ENCODE data around the gene HEMGN. TPM values are rescaled to one million over a fixed set of nuclear protein-coding genes. Genes with fewer than 3 reads are reported as not detected.

HEMGN gene
- polyA plus RNA-seq, 3 donors, result 0.18 TPM; not detected in 2

- Mint-ChIP-seq H3K27me3 (ENCODE audit: low read depth in 3 of 3) (peaks cover 0 to 2% (median 2%) of the 10 kb centered on the region in 3 donors), H3K36me3 (no peaks in the 10 kb centered on the region), H3K4me3 (no peak overlapping the region), H3K4me1 (no peaks in the 10 kb centered on the region), H3K27ac (no peak overlapping the region), H3K9me3 (no peaks in the 10 kb centered on the region)
- H3K27ac ChIP-seq (ENCODE audit: low read depth in 1 of 2, low read length in 2 of 2), result no peak overlapping the region
- no CpG with 5 or more reads among the region's 2 CpGs for WGBS (ENCODE audit: insufficient coverage)
- no peaks in the 10 kb centered on the region for H3K36me3 ChIP-seq (replicated peaks in 1 of 2; ENCODE audit: control insufficient read depth in 1 of 2, insufficient read depth in 2 of 2, low read length in 2 of 2)
- TF ChIP-seq CTCF (IDR thresholded peaks at IDR 0.05), result no peak
- no peaks in the 10 kb centered on the region for H3K9me3 ChIP-seq (replicated peaks in 1 of 2; ENCODE audit: control insufficient read depth in 1 of 2, insufficient read depth in 1 of 2, low read length in 2 of 2)
- H3K9ac ChIP-seq (ENCODE audit: insufficient read depth, low read length, poor library complexity, severe bottlenecking), result no peak overlapping the region
- H3K4me1 ChIP-seq (ENCODE audit: control insufficient read depth in 1 of 2, insufficient read depth in 2 of 2, low read length in 2 of 2), result no peaks in the 10 kb centered on the region
- DNase-seq, result no peak
- H2AFZ ChIP-seq (ENCODE audit: insufficient read depth, low read depth, low read length, poor library complexity, severe bottlenecking), result no peak overlapping the region
- intact Hi-C loops (cut with micrococcal nuclease), result no loop called here
- H3K27me3 ChIP-seq (ENCODE audit: control insufficient read depth in 2 of 2, insufficient read depth in 2 of 2, low read length in 2 of 2), result no peaks in the 10 kb centered on the region
- H3K4me2 ChIP-seq (replicated peaks; ENCODE audit: extremely low read depth, low read length, poor library complexity, severe bottlenecking), result no peak overlapping the region
- no peak overlapping the region for H3K4me3 ChIP-seq (replicated peaks in 1 of 3; ENCODE audit: low read depth in 2 of 3, low read length in 3 of 3)
- H4K20me1 ChIP-seq (ENCODE audit: insufficient read depth, low read length), result no peaks in the 10 kb centered on the region
- no peaks in the 10 kb centered on the region for H3K79me2 ChIP-seq (ENCODE audit: insufficient read depth, low read length)
Observed at GRCh38 chr9:97963232-97963631, 25.3 kb upstream of the HEMGN start.

- H3K9ac ChIP-seq (ENCODE audit: insufficient read depth, low read length, poor library complexity, severe bottlenecking), result no peak overlapping the region
- 100% methylated on average over 3 of the region's 5 CpGs for whole genome bisulfite sequencing (ENCODE audit: insufficient coverage)
Observed at GRCh38 chr9:97962575-97962974, 24.6 kb upstream of the HEMGN start.

More at GRCh38 chr9:97962575-97962974, 24.6 kb upstream of the HEMGN start:
- Mint-ChIP-seq H3K27me3 (ENCODE audit: low read depth in 3 of 3) (peaks cover 0 to 2% (median 2%) of the 10 kb centered on the region in 3 donors), H3K36me3 (no peaks in the 10 kb centered on the region), H3K27ac (no peak overlapping the region), H3K4me3 (no peak overlapping the region), H3K9me3 (no peaks in the 10 kb centered on the region), H3K4me1 (no peaks in the 10 kb centered on the region)
- intact Hi-C loops (cut with micrococcal nuclease), result no loop called here
- no peak overlapping the region for H3K27ac ChIP-seq (ENCODE audit: low read depth in 1 of 2, low read length in 2 of 2)
- no peaks in the 10 kb centered on the region for H3K36me3 ChIP-seq (replicated peaks in 1 of 2; ENCODE audit: control insufficient read depth in 1 of 2, insufficient read depth in 2 of 2, low read length in 2 of 2)
- H3K27me3 ChIP-seq (ENCODE audit: control insufficient read depth in 2 of 2, insufficient read depth in 2 of 2, low read length in 2 of 2), result no peaks in the 10 kb centered on the region
- TF ChIP-seq CTCF (IDR thresholded peaks at IDR 0.05), result no peak
- H3K4me1 ChIP-seq (ENCODE audit: control insufficient read depth in 1 of 2, insufficient read depth in 2 of 2, low read length in 2 of 2), result no peaks in the 10 kb centered on the region
- no peak overlapping the region for H3K4me3 ChIP-seq (replicated peaks in 1 of 3; ENCODE audit: low read depth in 2 of 3, low read length in 3 of 3)
- no peaks in the 10 kb centered on the region for H3K9me3 ChIP-seq (replicated peaks in 1 of 2; ENCODE audit: control insufficient read depth in 1 of 2, insufficient read depth in 1 of 2, low read length in 2 of 2)
- no peaks in the 10 kb centered on the region for H4K20me1 ChIP-seq (ENCODE audit: insufficient read depth, low read length)
- H2AFZ ChIP-seq (ENCODE audit: insufficient read depth, low read depth, low read length, poor library complexity, severe bottlenecking), result no peak overlapping the region
- no peak overlapping the region for H3K4me2 ChIP-seq (replicated peaks; ENCODE audit: extremely low read depth, low read length, poor library complexity, severe bottlenecking)
- DNase-seq, result no peak
- no peaks in the 10 kb centered on the region for H3K79me2 ChIP-seq (ENCODE audit: insufficient read depth, low read length)

Measured in CD14-positive monocyte (primary cell).